Nephron progenitor cell (in vitro differentiated cells): ENCODE data around the gene JMJD1C.
A peak's percentile ranks its signal among the peaks of the same experiment; 100 is the strongest.

ENCODE experiments used
- DNase-seq: peaks from one replicate; pipeline ENCODE4 v3.0.0; 2021
- H3K27ac Mint-ChIP-seq: 2 replicates; pipeline ENCODE4 v1.8.0; 2021; ENCODE audit warnings: mild to moderate bottlenecking, moderate library complexity, mixed read lengths
- H3K27me3 Mint-ChIP-seq: 2 replicates; pipeline ENCODE4 v1.8.0; 2021; ENCODE audit warnings: mild to moderate bottlenecking, low read depth, mixed read lengths; ENCODE audit not compliant: poor library complexity
- H3K36me3 Mint-ChIP-seq: 2 replicates; pipeline ENCODE4 v1.8.0; 2021; ENCODE audit warnings: low read depth, mixed read lengths
- H3K4me1 Mint-ChIP-seq: 2 replicates; pipeline ENCODE4 v1.8.0; 2021; ENCODE audit warnings: mixed read lengths
- H3K4me3 Mint-ChIP-seq: 2 replicates; pipeline ENCODE4 v1.8.0; 2021; ENCODE audit warnings: mild to moderate bottlenecking, moderate library complexity, mixed read lengths
- H3K9me3 Mint-ChIP-seq: 2 replicates; pipeline ENCODE4 v1.8.0; 2021; ENCODE audit warnings: mild to moderate bottlenecking, moderate library complexity, mixed read lengths
- CTCF ChIP-seq: fragments of 200-600 bp; sonication (generic); IDR thresholded peaks from 2 replicates; pipeline ENCODE4 v1.5.0; 2021; ENCODE audit warnings: antibody characterized with exemption

The JMJD1C gene

DNA sequence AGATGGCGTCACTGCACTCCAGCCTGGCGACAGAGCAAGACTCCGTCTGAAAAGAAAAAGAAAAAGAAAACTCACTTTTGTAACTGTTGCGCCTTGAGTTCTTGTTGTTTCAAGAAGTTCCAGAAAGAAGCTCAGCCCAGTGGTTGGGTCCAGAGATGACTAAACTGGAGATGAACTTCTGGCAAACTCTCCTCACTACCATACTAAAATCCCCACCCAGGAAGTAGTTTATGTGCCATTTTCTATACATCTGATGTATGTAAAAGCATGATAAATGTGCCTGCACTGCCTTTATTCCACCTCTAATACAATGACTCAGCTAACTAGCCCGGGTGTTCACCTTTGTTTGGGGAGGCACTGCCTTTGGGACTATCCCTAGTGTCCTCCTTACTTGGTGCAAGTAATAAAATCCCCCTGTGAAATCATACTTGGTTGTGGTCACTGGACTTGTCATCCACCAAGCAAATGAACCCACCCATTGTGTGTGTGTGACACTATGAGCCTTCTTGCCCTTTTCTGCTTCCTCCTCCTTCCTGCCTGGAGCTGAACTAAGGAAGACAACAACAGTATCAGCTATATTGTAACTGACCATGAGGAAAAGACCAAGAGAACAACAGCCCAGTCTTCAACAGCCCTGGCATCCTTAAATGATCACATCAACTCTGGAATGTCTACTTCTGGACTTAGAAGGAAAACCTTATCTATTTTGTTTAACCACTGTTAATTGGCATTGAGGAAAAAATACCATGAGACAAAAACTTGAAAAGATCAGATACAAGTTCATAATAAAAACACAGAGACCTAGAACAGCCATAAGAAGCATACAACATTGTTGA lies 33.6 kb downstream of the JMJD1C start:
- peaks cover 30% of the 10 kb centered on the region for H3K4me1 Mint-ChIP-seq
- peaks cover 10% of the 10 kb centered on the region for H3K9me3 Mint-ChIP-seq
- H3K4me3 Mint-ChIP-seq, result no peak overlapping the region
- no peaks in the 10 kb centered on the region for H3K27me3 Mint-ChIP-seq
- DNase-seq, result no peak
- no peak for TF ChIP-seq CTCF
- peaks cover 38% of the 10 kb centered on the region for H3K36me3 Mint-ChIP-seq
- no peak overlapping the region for H3K27ac Mint-ChIP-seq

- peaks cover 30% of the 10 kb centered on the region for H3K4me1 Mint-ChIP-seq
- no peak overlapping the region for H3K4me3 Mint-ChIP-seq
- H3K36me3 Mint-ChIP-seq, result peaks cover 38% of the 10 kb centered on the region
- no peak for TF ChIP-seq CTCF
- H3K9me3 Mint-ChIP-seq, result peaks cover 10% of the 10 kb centered on the region
- no peaks in the 10 kb centered on the region for H3K27me3 Mint-ChIP-seq
- H3K27ac Mint-ChIP-seq, result peak overlapping the region; percentile 83
- no peak for DNase-seq
Observed at GRCh38 chr10:63430999-63431356, 34.8 kb downstream of the JMJD1C start.

- Mint-ChIP-seq H3K27me3 (no peaks in the 10 kb centered on the region), H3K4me3 (no peak overlapping the region), H3K27ac (peak overlapping the region; percentile 83), H3K9me3 (peaks cover 10% of the 10 kb centered on the region), H3K36me3 (peaks cover 38% of the 10 kb centered on the region), H3K4me1 (peaks cover 29% of the 10 kb centered on the region)
- DNase-seq, result no peak
- TF ChIP-seq CTCF, result no peak
Observed at GRCh38 chr10:63430091-63430998, 35.4 kb downstream of the JMJD1C start.

DNA sequence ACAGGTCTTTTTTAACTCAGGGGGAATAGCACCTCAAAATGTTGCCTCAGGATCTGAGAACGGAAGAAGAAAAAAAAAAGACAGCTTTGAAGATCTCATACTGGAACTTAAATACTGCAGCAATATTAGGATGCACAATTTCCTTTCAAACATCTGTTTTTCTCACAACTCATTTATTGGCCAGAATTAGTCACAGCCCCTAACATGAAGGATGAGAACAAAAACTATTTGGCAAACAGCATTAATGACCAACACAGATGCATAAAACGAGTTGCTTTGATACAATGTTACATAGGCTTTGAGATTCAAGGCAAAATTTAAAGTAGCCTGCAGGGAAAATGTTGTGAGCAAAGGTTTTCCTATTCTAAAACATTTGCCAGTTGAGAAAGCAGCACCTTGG lies 36.5 kb downstream of the JMJD1C start:
- no peak for DNase-seq

GRCh38 chr10:63427013-63427412 lies 38.8 kb downstream of the JMJD1C start:
- no peak for TF ChIP-seq CTCF
- Mint-ChIP-seq H3K4me3 (no peak overlapping the region), H3K4me1 (peaks cover 19% of the 10 kb centered on the region), H3K27me3 (no peaks in the 10 kb centered on the region), H3K36me3 (peaks cover 41% of the 10 kb centered on the region), H3K9me3 (peaks cover 6% of the 10 kb centered on the region), H3K27ac (no peak overlapping the region)
- DNase-seq, result no peak

More for the DNA sequence above, 36.5 kb downstream of the JMJD1C start:
- H3K4me3 Mint-ChIP-seq, result no peak overlapping the region
- H3K27ac Mint-ChIP-seq, result peak overlapping the region; percentile 73
- peaks cover 20% of the 10 kb centered on the region for H3K4me1 Mint-ChIP-seq
- peaks cover 38% of the 10 kb centered on the region for H3K36me3 Mint-ChIP-seq
- peaks cover 10% of the 10 kb centered on the region for H3K9me3 Mint-ChIP-seq
- H3K27me3 Mint-ChIP-seq, result no peaks in the 10 kb centered on the region
- TF ChIP-seq CTCF, result no peak
